ENCODE measurements around the gene MRPS35.

The MRPS35 gene

DNA sequence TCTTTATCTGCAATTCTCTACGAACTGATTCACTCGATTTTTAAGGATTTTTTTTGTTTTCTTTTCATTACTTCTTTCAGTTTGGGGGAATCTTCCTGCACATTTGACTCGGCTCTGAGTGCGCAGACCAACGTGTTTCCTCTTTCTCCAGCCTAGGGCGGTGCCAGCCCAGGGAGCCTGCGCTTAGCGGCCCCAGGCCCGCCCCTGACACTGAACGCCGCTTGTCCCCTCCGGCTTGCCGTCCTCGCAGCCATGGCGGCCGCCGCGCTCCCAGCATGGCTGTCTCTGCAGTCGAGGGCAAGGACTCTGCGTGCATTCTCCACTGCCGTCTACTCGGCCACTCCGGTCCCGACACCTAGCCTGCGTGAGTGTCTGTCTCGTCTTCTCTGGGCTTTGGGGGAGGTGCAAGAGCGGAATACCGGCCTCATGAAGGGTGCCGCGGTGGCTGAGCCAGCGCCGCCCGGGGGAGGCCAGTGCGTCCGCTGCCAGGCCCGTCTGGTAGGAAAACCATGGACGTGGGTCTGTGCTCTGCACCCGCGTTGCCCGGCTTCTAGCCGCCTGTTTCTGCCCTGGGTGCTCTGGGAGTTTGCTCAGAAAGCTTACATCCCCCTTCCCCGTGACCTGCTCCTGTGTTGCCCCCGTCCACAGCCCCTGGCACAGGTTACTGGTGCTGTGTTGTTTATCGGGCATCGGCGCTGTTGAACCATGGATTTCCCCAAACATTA, at the start of gene MRPS35:
Gene MRPS35, plus strand, starts transcription at position 241 of the 725 bp plus-strand sequence. Its CDS starts 12 bp downstream, at position 253.
- peak; percentile 86 for DNase-seq

DNA sequence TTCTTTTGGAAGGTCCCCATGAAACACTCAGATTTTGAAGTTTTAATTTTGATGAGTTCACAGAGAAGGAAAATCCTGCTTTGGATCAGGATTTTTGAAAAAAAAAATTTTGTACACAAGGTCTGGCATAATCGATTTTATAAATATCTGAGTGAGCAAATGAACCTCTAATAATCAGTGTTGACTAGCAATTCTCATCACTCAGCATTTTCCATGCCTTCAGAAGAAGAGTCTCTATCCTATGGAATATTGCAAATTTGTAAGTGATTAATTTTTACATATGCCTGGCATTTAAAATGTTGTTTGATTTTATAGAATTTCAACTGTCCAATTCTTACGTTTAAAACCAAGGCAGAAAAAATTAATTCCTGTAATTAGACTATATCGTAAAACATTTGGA, 44.9 kb upstream of the MRPS35 start:
- no peak for DNase-seq

DNA sequence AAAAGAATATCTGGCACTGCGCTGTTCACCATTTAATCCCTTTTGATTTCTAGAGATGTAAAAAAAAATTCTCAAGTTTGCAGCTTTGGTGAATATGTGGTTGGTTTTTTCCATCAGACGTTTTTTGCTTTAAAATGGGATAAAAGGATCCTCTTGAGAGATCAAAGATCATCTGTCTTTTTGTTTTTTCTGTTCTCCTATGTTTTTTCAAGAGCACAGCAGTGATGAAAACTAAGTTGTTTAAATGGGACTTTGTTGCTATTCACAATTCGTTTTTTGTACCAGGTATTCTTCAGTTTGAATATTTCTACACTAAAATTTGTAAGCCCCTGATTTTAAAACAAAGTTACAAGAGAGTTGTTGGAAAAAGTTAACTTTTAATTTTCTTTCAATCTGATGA, 44.1 kb upstream of the MRPS35 start:
- DNase-seq = no peak

DNA sequence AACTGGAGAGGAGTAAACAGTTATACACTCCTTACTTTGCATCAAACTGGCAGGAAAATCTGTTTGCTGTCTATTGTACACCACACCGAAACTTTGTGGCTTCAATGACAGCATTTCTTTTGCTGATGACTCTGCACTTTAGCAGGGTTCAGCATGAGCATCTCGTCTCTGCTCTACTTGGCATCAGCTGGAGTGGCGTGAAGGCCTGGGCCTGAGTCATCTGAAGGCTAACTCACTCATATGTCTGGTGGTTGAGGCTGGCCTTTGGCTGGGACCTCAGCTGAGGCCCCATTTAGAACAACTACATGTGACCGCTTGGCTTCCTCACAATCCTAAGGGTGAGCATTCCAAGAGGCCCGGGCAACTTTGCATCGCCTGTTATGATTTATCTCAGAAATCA, 43.1 kb upstream of the MRPS35 start:
- DNase-seq = no peak

DNA sequence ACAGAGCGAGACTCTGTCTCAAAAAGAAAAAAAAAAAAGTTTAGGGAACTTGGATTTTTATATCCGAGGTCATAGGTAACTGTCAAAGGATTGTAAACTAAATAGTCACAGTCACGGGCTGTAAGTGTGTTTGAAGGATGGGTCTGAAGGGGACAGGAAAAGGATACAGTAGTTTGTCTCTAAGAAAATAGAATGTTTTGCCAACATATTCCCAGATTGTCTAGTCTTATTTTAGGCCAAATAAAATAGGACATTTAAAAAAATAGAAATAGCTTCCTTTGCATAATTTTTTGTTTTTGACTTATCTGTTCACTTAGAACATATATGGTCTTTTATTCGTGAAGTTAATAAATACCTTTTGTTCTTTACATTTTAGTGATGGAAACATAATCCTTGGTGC, 38.6 kb upstream of the MRPS35 start:
- no peak for DNase-seq

DNA sequence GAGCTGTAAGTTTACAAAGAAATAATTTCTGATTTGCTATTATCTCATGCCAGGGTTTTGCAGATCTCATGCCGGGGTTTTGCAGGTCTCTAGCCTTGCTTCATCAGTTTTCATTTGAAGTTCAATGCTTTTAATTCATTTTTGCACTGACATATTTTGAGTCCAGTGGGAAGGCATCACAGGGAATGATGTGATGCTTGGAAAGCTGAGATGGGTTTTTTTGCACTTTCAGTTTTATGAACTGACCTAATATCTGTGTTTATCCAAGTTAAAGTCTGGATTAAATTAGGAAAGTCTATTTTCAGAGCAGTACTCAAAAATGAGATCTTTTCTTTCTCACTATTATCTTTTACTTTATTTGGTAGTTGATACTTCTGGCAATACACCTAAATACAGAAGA, 38.0 kb upstream of the MRPS35 start:
- no peak for DNase-seq

DNA sequence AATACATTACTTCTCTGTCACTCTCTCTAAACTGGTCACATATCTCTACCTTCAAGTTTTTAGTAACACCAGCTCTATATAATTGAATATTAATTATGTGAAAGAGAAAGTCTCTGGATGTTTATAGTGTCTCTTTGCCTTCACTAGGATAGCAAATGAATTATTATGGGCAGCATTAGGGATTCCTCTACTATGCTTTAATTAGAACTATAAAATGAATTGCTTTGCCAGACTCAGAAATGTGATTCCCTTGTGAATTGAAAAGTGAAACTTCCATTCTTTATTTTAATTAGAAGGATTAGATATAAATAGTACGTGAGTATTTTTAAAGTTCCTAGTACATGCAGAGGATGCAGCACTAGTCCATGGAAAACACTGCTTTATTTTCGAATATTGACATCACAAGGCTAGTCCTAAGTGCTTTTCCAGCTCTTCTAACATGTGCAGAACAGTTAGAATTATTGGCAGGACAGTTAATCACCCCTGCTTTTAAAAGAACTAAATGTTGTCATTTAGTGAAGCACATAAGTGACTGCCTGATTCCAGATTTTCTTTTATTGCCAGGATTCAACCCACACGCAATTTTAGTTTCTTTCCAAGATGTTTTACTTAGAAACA, 37.4 kb upstream of the MRPS35 start:
- no peak for DNase-seq

DNA sequence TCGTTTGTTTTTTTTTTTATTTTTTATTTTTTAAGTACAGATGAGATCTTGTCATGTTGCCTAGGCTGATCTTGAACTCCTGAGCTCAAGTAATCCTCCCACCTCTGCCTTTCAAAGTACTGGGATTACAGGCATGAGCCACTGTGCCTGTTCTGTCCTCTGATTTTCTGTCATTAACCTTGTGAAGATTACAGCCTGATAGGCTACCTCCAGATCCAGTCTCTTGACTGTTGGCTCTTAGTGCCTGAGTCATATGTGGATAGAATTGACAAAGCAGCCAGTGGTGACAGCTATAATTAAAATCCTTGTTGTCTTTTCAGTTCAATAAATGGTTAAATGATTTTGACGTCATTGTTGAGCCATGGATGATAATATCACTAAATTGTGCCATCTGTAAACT, 35.6 kb upstream of the MRPS35 start:
- no peak for DNase-seq

DNA sequence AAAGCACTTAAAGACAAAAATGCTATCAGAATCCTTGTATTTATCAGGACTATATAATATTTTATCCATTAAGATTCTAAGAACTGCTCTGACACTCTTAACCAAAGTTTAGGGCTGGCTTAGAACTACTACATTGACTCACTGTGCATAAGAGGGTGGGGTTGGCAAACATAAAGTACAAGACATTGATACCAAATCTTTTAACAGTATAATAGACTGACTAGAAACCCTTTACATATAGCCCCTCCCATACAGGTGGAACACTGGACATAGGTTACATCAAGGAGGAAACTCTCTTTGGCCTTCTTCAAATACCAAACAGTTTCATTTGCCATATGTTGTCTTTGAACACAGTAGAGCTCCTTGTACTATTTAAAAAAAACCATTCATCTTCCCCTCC, 30.0 kb upstream of the MRPS35 start:
- no peak for DNase-seq

DNA sequence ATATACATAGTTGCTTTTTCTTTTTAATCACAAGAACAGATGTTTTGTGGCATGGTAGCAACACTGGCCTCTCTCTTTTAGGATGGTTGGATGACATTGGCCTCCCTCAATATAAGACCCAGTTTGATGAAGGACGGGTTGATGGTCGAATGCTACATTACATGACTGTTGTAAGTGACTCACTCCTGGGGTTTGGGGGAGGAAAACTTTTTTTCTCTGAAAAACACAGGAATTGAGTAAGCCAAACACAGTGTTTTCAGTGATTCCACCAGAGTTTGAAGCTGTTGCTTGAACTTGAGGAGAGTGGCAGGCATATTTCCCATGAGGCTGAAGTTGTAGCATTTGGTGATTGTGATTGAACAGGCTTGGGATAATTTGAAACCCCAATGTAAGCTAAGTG, 28.1 kb upstream of the MRPS35 start:
- no peak for DNase-seq

DNA sequence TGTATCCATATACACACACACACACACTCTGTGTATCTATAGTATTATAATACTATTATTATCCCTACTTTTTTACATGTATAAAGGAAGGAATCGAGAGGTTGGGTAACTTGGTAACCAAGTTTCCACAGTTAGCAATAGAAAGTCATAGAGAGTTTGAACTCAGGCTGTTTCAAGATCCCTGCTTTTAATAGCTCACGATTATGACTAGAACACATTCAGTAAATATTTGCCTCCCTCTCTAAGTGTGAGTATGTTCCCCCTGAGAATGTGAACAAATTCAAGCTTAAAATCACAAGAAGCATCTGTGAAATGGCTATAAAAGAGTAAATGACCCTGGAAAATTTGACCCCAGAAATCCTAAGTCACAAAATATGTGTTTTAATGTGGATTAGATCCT, 25.4 kb upstream of the MRPS35 start:
- DNase-seq = no peak

DNA sequence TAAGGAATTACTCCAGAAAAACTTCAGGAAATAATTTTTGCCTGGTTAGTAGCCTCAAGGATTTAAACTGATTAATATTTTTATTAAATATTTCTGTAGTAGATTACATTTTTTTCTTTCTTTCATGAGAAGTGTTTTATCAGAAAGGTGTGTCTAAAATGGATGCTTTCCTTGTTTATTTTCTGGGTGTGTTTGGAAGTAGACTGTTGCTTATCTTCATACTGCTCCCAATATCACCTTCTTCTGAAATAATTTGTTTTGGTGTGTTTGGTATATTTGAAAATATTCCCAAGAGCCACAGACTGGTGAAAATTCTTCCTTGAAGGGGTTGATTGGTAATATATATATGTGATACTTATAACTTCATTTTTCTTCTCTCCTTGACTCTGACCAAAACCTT, 24.5 kb upstream of the MRPS35 start:
- DNase-seq = no peak

DNA sequence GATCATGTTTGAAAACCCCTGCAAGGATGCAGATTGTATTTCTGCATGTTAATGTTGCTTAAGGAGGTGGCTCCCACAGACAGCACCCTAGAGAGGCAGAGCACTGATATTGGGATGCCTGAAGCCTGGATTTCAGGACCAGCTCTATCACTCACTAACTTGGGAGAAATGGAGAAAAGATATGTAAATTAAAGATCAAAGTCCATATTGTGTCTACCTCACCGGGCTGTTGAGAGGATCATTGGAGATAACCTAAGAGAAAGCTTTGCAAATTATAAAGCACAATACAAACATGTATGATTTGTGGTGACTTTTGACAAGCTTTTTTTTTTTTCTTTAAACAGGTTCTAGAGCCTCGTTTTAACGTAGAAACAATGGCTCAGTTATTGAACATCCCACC, 22.0 kb upstream of the MRPS35 start:
- no peak for DNase-seq

DNA sequence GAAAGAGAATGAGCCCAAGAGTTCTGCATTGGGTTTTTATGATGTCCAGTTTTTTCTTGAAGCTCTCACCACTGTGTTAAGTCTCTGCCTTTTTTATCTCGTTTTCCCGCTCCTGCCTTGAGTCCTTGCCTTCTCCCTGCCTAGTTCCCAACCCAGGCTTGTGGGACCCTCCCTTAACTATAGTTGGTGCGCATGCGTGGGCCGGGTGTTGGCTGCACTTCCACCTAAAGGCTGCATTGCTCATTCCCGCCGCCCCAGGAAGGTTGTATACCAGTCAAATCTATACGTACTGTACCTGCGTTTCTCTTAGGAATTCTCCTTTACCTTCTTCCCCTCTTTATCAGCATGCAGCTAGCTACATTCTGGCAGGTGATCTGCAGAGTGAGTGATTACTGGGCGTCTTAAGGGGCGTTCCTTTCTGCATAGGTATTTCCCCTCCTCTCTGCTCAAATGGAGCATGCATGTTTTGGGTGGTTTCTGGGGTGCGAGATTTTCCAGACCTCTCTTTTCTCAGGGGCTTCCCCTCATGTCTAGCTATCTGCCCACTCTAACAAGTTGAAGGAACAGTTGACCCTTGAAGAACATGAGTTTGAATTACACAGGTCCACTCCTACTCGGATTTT, 21.0 kb upstream of the MRPS35 start:
- DNase-seq = no peak

DNA sequence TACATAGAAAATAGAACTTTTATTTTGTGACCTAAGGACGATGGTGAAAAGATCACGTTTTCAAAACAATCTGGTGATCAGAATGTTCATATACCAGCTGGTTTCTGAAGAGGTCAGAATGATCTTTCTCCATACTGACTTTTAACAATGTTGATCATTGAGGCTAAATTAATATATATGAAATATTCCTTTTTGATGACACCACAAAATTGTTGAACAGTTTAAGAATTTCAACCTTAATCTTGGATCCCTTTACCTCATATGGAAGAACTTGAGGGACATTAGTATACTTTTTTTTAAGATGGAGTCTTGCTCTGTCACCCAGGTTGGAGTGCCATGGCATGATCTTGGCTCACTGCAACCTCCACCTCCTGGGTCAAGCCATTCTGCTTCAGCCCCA, 17.2 kb upstream of the MRPS35 start:
- DNase-seq = no peak

DNA sequence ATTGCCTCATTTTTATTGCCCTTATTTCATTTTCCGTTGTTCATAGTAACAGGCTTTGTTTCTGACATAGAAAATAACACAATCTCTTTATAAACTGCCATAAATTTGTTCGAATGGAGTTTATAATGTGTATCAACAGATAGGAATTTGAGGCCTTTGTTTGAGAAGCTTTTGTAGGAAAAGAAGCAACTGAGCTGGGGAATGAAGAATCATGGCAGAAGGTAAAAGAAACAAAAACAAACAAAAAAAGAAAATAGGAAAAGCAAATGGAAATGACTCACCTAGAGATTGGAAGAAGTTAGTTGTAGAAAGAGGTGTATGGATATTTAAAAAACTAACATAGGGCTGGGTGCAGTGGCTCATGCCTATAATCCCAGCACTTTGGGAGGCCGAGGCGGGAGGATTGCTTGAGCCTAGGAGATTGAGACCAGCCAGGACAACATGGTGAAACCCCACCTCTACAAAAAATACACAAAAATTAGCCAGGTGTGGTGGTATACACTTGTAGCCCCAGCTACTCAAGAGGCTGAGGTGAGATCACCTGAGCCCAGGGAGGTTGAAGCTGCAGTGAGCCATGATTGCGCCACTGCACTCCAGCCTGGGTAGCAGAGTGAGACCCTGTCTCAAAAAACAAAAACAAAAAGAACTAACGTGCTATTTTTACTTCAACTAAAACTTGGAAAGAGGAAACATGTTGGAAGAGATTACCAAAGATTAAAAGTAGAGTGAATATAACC, 14.9 kb upstream of the MRPS35 start:
- no peak for DNase-seq

DNA sequence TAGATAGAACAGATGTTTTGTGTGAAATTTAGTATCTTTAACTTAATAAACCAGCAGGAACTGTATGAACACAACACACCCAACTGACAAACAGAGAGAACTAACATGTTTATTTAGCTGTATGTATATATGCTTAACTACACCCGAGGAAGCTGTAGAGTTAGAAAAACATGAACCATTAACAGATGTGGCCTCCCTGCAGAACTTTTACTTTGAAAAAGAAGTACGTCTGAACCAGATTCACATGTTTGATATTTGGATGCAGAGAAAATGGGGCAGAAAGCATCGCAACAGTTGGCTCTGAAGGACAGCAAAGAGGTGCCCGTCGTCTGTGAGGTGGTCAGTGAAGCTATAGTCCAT, 14.4 kb upstream of the MRPS35 start, which contains the start of gene REP15:
Gene REP15, plus strand, starts transcription at position 155 of the 360 bp plus-strand sequence. Its CDS starts 116 bp downstream, at position 271.
- no peak for DNase-seq

DNA sequence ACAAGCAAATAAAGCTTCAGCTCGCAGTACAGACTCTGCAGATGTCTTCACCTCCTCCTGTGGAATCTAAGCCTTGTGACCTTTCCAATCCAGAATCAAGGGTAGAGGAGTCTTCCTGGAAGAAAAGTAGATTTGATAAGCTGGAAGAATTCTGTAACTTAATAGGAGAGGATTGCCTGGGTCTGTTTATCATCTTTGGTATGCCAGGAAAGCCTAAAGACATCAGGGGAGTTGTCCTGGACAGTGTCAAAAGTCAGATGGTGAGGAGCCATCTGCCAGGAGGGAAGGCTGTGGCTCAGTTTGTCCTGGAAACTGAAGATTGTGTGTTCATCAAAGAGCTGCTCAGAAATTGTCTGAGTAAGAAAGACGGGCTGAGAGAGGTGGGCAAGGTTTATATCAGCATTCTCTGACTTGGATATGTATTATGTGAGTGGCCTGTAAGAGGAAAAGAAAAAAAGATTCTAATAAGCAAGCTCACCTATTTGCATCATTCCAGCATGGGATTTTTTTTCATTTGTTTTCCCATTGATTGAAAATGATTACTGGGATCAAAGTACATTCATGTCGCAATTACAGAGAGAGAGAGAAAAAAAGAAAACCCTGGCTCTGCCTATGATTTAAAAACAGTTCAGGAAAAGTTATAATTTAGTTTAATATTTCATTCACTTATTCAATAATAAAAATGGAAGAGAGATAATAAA, 13.6 kb upstream of the MRPS35 start:
- no peak for DNase-seq

DNA sequence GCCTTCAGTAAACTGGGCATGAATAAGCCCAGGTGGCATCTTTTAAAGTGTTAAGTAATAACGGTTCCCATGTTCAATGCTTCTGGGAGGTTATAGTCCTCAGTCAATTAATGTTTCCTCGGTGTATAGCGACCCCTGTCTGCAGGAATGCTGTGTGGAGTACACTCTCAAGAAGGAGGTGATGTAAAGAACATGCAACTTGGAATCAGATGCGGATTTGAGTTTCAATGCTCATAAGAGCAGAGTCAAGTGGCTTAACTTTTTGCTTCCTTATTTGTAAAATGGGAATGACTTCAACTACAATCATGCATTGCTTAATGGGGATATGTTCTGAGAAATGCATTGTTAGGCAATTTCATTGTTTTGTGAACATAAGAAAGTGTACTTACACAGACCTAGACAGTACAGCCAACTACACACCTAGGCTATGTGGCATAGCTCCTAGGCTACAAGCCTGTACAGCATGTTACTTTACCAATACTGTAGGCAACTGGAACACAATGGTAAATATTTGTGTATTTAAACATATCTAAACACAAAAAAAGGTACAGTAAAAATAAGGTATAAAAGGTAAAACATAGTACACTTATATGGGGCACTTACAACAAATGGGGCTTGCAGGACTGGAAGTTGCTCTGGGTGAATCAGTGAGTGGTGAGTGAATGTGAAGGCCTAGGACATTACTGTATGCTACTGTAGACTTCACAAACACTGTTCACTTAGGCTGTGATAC, 6.7 kb upstream of the MRPS35 start:
- DNase-seq = peak; percentile 29

DNA sequence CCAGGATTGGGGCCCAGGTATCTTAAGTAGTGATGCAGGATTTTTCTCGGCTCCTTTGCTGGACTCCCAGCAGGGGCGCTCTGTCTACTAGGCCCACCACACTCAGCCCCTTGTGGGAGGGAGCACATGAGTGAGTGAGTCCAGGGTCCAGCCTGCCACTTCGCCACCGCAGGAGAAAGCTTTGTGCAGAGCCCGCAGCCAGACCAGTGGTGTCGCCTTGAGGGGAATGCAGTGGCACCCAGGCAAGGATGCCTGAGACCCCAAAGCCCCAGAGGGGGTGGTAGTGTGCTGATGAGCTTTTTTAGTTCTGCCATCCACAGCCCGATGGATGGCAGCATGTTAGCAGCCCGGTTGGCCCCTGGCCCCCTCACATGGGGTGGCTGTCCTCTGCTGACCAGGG, 5.4 kb upstream of the MRPS35 start:
- no peak for DNase-seq

DNA sequence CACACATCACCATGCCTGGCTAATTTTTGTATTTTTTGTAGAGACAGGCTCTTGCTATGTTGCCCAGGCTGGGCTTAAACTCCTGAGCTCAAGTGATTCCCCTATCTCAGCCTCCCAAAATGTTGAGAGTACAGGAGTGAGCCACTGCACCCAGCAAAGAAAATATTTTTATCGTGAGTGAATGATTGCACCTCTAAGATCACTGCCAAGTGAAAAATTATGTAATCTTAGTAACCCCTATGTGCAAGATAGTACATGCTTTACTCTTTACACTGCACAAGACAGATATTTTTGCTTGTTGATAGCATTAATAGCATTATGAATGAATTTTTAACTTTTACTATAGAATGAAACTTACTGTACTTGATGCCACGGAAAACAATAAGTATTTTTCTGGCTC, 3.4 kb upstream of the MRPS35 start:
- DNase-seq = no peak

DNA sequence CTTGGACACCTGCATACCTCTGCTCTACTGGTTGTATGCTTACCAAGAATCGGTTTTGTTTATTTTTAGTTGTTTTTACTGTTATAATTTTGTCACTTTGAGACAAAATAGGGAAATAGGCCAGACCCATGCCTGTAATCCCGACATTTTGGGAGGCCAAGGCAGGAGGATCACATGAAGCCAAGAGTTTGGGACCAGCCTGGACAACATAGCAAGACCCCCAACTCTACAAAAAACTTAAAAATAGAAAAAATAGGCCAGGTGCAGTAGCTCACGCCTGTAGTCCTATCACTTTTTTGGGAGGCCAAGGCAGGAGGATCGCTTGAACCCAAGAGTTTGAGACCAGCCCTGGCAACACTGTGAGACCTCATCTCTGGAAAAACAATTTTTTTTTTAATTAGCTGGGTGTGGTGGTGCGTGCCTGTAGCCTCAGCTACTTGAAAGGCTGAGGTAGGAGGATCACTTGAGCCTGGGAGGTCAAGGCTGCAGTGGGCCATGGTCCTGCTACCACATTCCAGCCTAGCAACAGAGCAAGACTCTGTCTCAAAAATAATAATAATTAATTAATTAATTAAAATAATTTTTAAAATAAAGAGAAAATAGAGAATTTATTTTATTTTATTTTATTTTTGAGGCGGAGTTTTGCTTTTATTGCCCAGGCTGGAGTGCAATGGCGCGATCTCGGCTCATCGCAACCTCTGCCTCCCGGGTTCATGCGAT, 1.3 kb upstream of the MRPS35 start:
- DNase-seq = no peak

All from NCI-H1092 treated with DMSO at 0.1 percent for 48 hours (cell line).